ENCODE results near the gene ONECUT1. TPM values are rescaled to one million over a fixed set of nuclear protein-coding genes. Genes with fewer than 3 reads are reported as not detected.

Gene ONECUT1
- total RNA-seq, 4 donors from 2014 or later, result not detected

- TF ChIP-seq POLR2A (IDR thresholded peaks at IDR 0.05; ENCODE audit: low read depth) (no peak), POLR2AphosphoS5 (IDR thresholded peaks at IDR 0.05) (no peak), EP300 (IDR thresholded peaks at IDR 0.05) (no peak)
- TF ChIP-seq, protein P1, sequence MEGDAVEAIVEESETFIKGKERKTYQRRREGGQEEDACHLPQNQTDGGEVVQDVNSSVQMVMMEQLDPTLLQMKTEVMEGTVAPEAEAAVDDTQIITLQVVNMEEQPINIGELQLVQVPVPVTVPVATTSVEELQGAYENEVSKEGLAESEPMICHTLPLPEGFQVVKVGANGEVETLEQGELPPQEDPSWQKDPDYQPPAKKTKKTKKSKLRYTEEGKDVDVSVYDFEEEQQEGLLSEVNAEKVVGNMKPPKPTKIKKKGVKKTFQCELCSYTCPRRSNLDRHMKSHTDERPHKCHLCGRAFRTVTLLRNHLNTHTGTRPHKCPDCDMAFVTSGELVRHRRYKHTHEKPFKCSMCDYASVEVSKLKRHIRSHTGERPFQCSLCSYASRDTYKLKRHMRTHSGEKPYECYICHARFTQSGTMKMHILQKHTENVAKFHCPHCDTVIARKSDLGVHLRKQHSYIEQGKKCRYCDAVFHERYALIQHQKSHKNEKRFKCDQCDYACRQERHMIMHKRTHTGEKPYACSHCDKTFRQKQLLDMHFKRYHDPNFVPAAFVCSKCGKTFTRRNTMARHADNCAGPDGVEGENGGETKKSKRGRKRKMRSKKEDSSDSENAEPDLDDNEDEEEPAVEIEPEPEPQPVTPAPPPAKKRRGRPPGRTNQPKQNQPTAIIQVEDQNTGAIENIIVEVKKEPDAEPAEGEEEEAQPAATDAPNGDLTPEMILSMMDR (IDR thresholded peaks at IDR 0.05), result no peak
- intact Hi-C loops (cut with DNase I), result no loop called here
- Histone ChIP-seq H3K4me3 (no peak overlapping the region), H3K36me3 (no peaks in the 10 kb centered on the region), H3K27ac (replicated peaks in 1 of 4) (no peak overlapping the region), H3K27me3 (peaks cover 0 to 15% (median 0%) of the 10 kb centered on the region in 4 donors), H3K9me3 (no peaks in the 10 kb centered on the region), H3K4me1 (no peaks in the 10 kb centered on the region)
- 85% methylated on average over 1 of the region's 1 CpG for WGBS
- DNase-seq (ENCODE audit: extremely low spot score), result no peak
Measured at GRCh38 chr15:52760562-52760961, 29.6 kb downstream of the ONECUT1 start.

GRCh38 chr15:52759969-52760368, 30.2 kb downstream of the ONECUT1 start:
- 87% methylated on average over 6 of the region's 6 CpGs for WGBS
- no peak overlapping the region for H3K4me3 ChIP-seq

GRCh38 chr15:52757496-52757895, 32.6 kb downstream of the ONECUT1 start:
- TF ChIP-seq POLR2A (IDR thresholded peaks at IDR 0.05; ENCODE audit: low read depth) (no peak), EP300 (IDR thresholded peaks at IDR 0.05) (no peak), POLR2AphosphoS5 (IDR thresholded peaks at IDR 0.05) (no peak)
- TF ChIP-seq, protein P1 (IDR thresholded peaks at IDR 0.05), result no peak
- 92% methylated on average over 6 of the region's 6 CpGs for WGBS
- intact Hi-C loops (cut with DNase I), result no loop called here

More at GRCh38 chr15:52759969-52760368, 30.2 kb downstream of the ONECUT1 start:
- intact Hi-C loops (cut with DNase I), result no loop called here
- H3K27ac ChIP-seq (replicated peaks in 1 of 4), result no peak overlapping the region
- DNase-seq (ENCODE audit: extremely low spot score), result no peak
- H3K36me3 ChIP-seq, result no peaks in the 10 kb centered on the region
- peaks cover 0 to 16% (median 0%) of the 10 kb centered on the region in 4 donors for H3K27me3 ChIP-seq
- H3K9me3 ChIP-seq, result no peaks in the 10 kb centered on the region
- TF ChIP-seq EP300 (IDR thresholded peaks at IDR 0.05) (no peak), POLR2AphosphoS5 (IDR thresholded peaks at IDR 0.05) (no peak), POLR2A (IDR thresholded peaks at IDR 0.05; ENCODE audit: low read depth) (no peak)
- TF ChIP-seq, protein P1 (IDR thresholded peaks at IDR 0.05), result no peak
- no peaks in the 10 kb centered on the region for H3K4me1 ChIP-seq

DNA sequence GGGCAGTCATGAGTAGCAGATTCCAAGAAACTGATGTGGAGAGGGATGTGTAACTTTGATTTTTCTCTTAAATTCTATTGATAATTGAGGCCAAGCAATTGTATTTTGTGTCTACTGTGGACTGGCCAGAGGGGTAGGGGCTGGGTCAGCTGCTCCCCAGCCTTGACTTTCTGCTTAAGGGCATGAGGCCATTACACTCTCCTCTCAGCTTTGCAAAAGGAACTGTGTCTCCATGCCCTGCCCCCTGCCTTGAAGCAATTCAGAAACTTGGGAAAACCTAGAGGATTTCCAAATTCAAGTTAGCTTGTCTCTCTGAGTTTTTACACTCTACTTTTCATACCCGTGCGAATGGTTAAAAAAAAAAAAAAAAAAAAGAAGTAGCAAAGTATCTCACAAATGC, 38.6 kb downstream of the ONECUT1 start:
- Histone ChIP-seq H3K27me3 (peaks cover 0 to 42% (median 0%) of the 10 kb centered on the region in 4 donors), H3K4me3 (no peak overlapping the region), H3K27ac (replicated peaks in 1 of 4) (no peak overlapping the region), H3K36me3 (no peaks in the 10 kb centered on the region), H3K9me3 (no peaks in the 10 kb centered on the region), H3K4me1 (no peaks in the 10 kb centered on the region)
- intact Hi-C loops (cut with DNase I), result no loop called here
- no peak for DNase-seq (ENCODE audit: extremely low spot score)
- WGBS, result 54% methylated on average over 2 of the region's 2 CpGs
- TF ChIP-seq EP300 (IDR thresholded peaks at IDR 0.05), result no peak
- TF ChIP-seq, protein P1 (IDR thresholded peaks at IDR 0.05), result no peak
- TF ChIP-seq POLR2A (IDR thresholded peaks at IDR 0.05; ENCODE audit: low read depth), result no peak
- TF ChIP-seq POLR2AphosphoS5 (IDR thresholded peaks at IDR 0.05), result no peak

More at GRCh38 chr15:52757496-52757895, 32.6 kb downstream of the ONECUT1 start:
- Histone ChIP-seq H3K4me3 (no peak overlapping the region), H3K4me1 (no peaks in the 10 kb centered on the region), H3K36me3 (no peaks in the 10 kb centered on the region), H3K9me3 (no peaks in the 10 kb centered on the region), H3K27ac (replicated peaks in 1 of 4) (no peak overlapping the region), H3K27me3 (peaks cover 0 to 21% (median 0%) of the 10 kb centered on the region in 4 donors)
- DNase-seq (ENCODE audit: extremely low spot score), result no peak

GRCh38 chr15:52749258-52749657, 40.9 kb downstream of the ONECUT1 start:
- H3K27me3 ChIP-seq, result peaks cover 0 to 41% (median 0%) of the 10 kb centered on the region in 4 donors

More at GRCh38 chr15:52749258-52749657, 40.9 kb downstream of the ONECUT1 start:
- no peaks in the 10 kb centered on the region for H3K9me3 ChIP-seq
- no peak overlapping the region for H3K27ac ChIP-seq (replicated peaks in 1 of 4)
- no peak for DNase-seq (ENCODE audit: extremely low spot score)
- intact Hi-C loops (cut with DNase I), result no loop called here
- TF ChIP-seq EP300 (IDR thresholded peaks at IDR 0.05) (no peak), POLR2AphosphoS5 (IDR thresholded peaks at IDR 0.05) (no peak), POLR2A (IDR thresholded peaks at IDR 0.05; ENCODE audit: low read depth) (no peak)
- TF ChIP-seq, protein P1 (IDR thresholded peaks at IDR 0.05), result no peak
- no peaks in the 10 kb centered on the region for H3K4me1 ChIP-seq
- 54% methylated on average over 4 of the region's 4 CpGs for WGBS
- H3K4me3 ChIP-seq, result no peak overlapping the region
- H3K36me3 ChIP-seq, result no peaks in the 10 kb centered on the region

Measured in esophagus muscularis mucosa (tissue), 4 donors.